ENCODE data around the gene PTOV1. TPM values are rescaled to one million over a fixed set of nuclear protein-coding genes. Genes with fewer than 3 reads are reported as not detected.

The PTOV1 gene
- total and polyA plus RNA-seq, 2 donors (not counting 1 experiment from before 2014, with no cell fraction given), result 144 to 230 TPM

GRCh38 chr19:49824662-49825061 is 26.3 kb upstream of the PTOV1 start:
- no peak for ATAC-seq (ENCODE audit: low read depth)
- H3K27me3 ChIP-seq (replicated peaks in 1 of 4; ENCODE audit: control extremely low read depth in 1 of 4, control insufficient read depth in 3 of 4, insufficient read depth in 4 of 4, low read length in 3 of 4), result no peaks in the 10 kb centered on the region
- no peak for DNase-seq
- H4K20me1 ChIP-seq (ENCODE audit: control insufficient read depth, insufficient read depth, low read length, poor library complexity, severe bottlenecking), result peaks cover 86% of the 10 kb centered on the region
- H3K4me3 ChIP-seq (ENCODE audit: control extremely low read depth in 1 of 5, extremely low read depth in 1 of 5, insufficient read depth in 1 of 5, low read depth in 2 of 5, low read length in 4 of 5), result no peak overlapping the region
- Mint-ChIP-seq H3K9me3 (ENCODE audit: insufficient read depth) (no peaks in the 10 kb centered on the region), H3K27me3 (no peaks in the 10 kb centered on the region), H3K27ac (no peak overlapping the region), H3K4me1 (peaks cover 19% of the 10 kb centered on the region), H3K4me3 (no peak overlapping the region)
- no peak overlapping the region for H3K4me2 ChIP-seq (replicated peaks; ENCODE audit: low read depth, low read length, poor library complexity, severe bottlenecking)
- H3K79me2 ChIP-seq (ENCODE audit: control insufficient read depth, insufficient read depth, low read length), result peaks cover 89% of the 10 kb centered on the region
- H3K9ac ChIP-seq (ENCODE audit: low read length), result no peak overlapping the region
- no peak overlapping the region for H2AFZ ChIP-seq (ENCODE audit: insufficient read depth, low read depth, low read length, poor library complexity, severe bottlenecking)
- no peak overlapping the region for H3K27ac ChIP-seq (ENCODE audit: low read length in 2 of 2)
- peaks cover 2 to 61% of the 10 kb centered on the region in 2 experiments for H3K36me3 ChIP-seq (replicated peaks in 1 of 2; ENCODE audit: control extremely low read depth in 1 of 2, control insufficient read depth in 1 of 2, extremely low read depth in 1 of 2, insufficient read depth in 2 of 2, low read length in 1 of 2)
- intact Hi-C loops (cut with micrococcal nuclease), result no loop called here
- POLR2A ChIA-PET, result no interaction called here
- H3K9me3 ChIP-seq (ENCODE audit: control extremely low read depth in 1 of 3, control insufficient read depth in 2 of 3, insufficient read depth in 1 of 3, low read length in 2 of 3), result peaks cover 0 to 2% (median 0%) of the 10 kb centered on the region in 3 donors
- TF ChIP-seq, protein P1, sequence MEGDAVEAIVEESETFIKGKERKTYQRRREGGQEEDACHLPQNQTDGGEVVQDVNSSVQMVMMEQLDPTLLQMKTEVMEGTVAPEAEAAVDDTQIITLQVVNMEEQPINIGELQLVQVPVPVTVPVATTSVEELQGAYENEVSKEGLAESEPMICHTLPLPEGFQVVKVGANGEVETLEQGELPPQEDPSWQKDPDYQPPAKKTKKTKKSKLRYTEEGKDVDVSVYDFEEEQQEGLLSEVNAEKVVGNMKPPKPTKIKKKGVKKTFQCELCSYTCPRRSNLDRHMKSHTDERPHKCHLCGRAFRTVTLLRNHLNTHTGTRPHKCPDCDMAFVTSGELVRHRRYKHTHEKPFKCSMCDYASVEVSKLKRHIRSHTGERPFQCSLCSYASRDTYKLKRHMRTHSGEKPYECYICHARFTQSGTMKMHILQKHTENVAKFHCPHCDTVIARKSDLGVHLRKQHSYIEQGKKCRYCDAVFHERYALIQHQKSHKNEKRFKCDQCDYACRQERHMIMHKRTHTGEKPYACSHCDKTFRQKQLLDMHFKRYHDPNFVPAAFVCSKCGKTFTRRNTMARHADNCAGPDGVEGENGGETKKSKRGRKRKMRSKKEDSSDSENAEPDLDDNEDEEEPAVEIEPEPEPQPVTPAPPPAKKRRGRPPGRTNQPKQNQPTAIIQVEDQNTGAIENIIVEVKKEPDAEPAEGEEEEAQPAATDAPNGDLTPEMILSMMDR (IDR thresholded peaks at IDR 0.05), result no peak
- TF ChIP-seq EZH2 (IDR thresholded peaks at IDR 0.05; ENCODE audit: borderline replicate concordance, insufficient read depth, low read depth, low read length, poor library complexity, severe bottlenecking), result no peak
- WGBS (ENCODE audit: insufficient coverage), result 99% methylated on average over 6 of the region's 6 CpGs
- peaks cover 6 to 11% of the 10 kb centered on the region in 2 donors for H3K4me1 ChIP-seq (ENCODE audit: control insufficient read depth in 2 of 2, insufficient read depth in 2 of 2, low read length in 2 of 2)
- CTCF ChIA-PET, result no interaction called here

DNA sequence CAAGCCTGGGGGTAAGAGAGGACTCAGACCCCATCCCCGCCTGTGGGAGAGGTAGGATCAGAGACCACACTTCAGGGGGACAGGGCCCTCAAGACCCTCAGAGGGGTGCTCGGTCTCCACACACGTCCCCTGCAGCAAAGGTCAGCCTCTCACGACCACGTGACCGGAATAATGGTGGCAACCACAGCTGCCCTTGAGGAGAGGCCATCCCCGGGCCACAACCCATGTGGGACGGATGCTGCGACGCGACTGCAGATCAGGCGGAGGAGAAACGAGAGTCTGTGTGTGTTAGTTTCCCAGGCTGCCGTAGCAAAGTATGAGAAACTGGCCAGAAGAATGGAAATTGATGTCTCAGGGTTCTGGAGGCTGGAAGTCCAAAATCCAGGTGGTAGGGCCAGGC is 23.9 kb upstream of the PTOV1 start:
- H3K36me3 ChIP-seq (replicated peaks in 1 of 2; ENCODE audit: control extremely low read depth in 1 of 2, control insufficient read depth in 1 of 2, extremely low read depth in 1 of 2, insufficient read depth in 2 of 2, low read length in 1 of 2), result peaks cover 2 to 76% of the 10 kb centered on the region in 2 experiments
- no peak overlapping the region for H3K27ac ChIP-seq (ENCODE audit: low read length in 2 of 2)
- Mint-ChIP-seq H3K4me3 (no peak overlapping the region), H3K4me1 (peaks cover 11% of the 10 kb centered on the region), H3K27ac (no peak overlapping the region), H3K9me3 (ENCODE audit: insufficient read depth) (no peaks in the 10 kb centered on the region), H3K27me3 (no peaks in the 10 kb centered on the region)
- WGBS (ENCODE audit: insufficient coverage), result 98% methylated on average over 14 of the region's 14 CpGs
- ATAC-seq (ENCODE audit: low read depth) (no peak), DNase-seq (no peak)
- peaks cover 89% of the 10 kb centered on the region for H4K20me1 ChIP-seq (ENCODE audit: control insufficient read depth, insufficient read depth, low read length, poor library complexity, severe bottlenecking)
- H3K9ac ChIP-seq (ENCODE audit: low read length), result no peak overlapping the region
- H3K4me1 ChIP-seq (ENCODE audit: control insufficient read depth in 2 of 2, insufficient read depth in 2 of 2, low read length in 2 of 2), result peaks cover 6 to 11% of the 10 kb centered on the region in 2 donors
- TF ChIP-seq EZH2 (IDR thresholded peaks at IDR 0.05; ENCODE audit: borderline replicate concordance, insufficient read depth, low read depth, low read length, poor library complexity, severe bottlenecking), result no peak
- TF ChIP-seq, protein P1 (IDR thresholded peaks at IDR 0.05), result no peak
- ChIA-PET POLR2A (no interaction called here), CTCF (no interaction called here)
- H3K4me2 ChIP-seq (replicated peaks; ENCODE audit: low read depth, low read length, poor library complexity, severe bottlenecking), result no peak overlapping the region
- intact Hi-C loops (cut with micrococcal nuclease), result no loop called here
- peaks cover 84% of the 10 kb centered on the region for H3K79me2 ChIP-seq (ENCODE audit: control insufficient read depth, insufficient read depth, low read length)
- no peak overlapping the region for H2AFZ ChIP-seq (ENCODE audit: insufficient read depth, low read depth, low read length, poor library complexity, severe bottlenecking)
- H3K9me3 ChIP-seq (ENCODE audit: control extremely low read depth in 1 of 3, control insufficient read depth in 2 of 3, insufficient read depth in 1 of 3, low read length in 2 of 3), result peaks cover 0 to 2% (median 0%) of the 10 kb centered on the region in 3 donors
- H3K27me3 ChIP-seq (replicated peaks in 1 of 4; ENCODE audit: control extremely low read depth in 1 of 4, control insufficient read depth in 3 of 4, insufficient read depth in 4 of 4, low read length in 3 of 4), result no peaks in the 10 kb centered on the region
- no peak overlapping the region for H3K4me3 ChIP-seq (ENCODE audit: control extremely low read depth in 1 of 5, extremely low read depth in 1 of 5, insufficient read depth in 1 of 5, low read depth in 2 of 5, low read length in 4 of 5)
